Tibial nerve (tissue), 4 donors: Measurements from ENCODE around the gene MKLN1.

ENCODE experiments used
- CTCF ChIP-seq, 5 experiments: fragments of 200-600 bp in 3 of 5; fragments of 450-650 bp in 2 of 5; sonication (generic) in 3 of 5; IDR thresholded peaks; one replicate each; pipeline ENCODE4 v1.5.1; 2016 to 2019; ENCODE audit warnings: antibody characterized with exemption in 5 of 5, mild to moderate bottlenecking in 3 of 5, moderate library complexity in 2 of 5
- EP300 ChIP-seq, 2 donors: sonication (generic); formaldehyde crosslinking; IDR thresholded peaks; one replicate each; pipeline ENCODE4 v1.6.1; 2017; ENCODE audit warnings: antibody characterized with exemption in 2 of 2, mild to moderate bottlenecking in 1 of 2
- POLR2A ChIP-seq, 2 donors: fragments of 450-650 bp; IDR thresholded peaks; one replicate each; pipeline ENCODE4 v1.6.1; 2017; ENCODE audit warnings: antibody characterized with exemption in 2 of 2, mild to moderate bottlenecking in 2 of 2, moderate library complexity in 2 of 2

GRCh38 chr7:131497454-131497853, 169.8 kb downstream of the MKLN1 start:
- no peak for TF ChIP-seq CTCF (IDR thresholded peaks at IDR 0.05)
- no peak for TF ChIP-seq EP300 (IDR thresholded peaks at IDR 0.05)
- TF ChIP-seq POLR2A (IDR thresholded peaks at IDR 0.05): no peak
